ENCODE data around the gene POLE. TPM values are rescaled to one million over a fixed set of nuclear protein-coding genes. Genes with fewer than 3 reads are reported as not detected.

Gene POLE
- total RNA-seq, 4 donors from 2014 or later, result 17.8 to 42.4 (median 27.0) TPM

DNA sequence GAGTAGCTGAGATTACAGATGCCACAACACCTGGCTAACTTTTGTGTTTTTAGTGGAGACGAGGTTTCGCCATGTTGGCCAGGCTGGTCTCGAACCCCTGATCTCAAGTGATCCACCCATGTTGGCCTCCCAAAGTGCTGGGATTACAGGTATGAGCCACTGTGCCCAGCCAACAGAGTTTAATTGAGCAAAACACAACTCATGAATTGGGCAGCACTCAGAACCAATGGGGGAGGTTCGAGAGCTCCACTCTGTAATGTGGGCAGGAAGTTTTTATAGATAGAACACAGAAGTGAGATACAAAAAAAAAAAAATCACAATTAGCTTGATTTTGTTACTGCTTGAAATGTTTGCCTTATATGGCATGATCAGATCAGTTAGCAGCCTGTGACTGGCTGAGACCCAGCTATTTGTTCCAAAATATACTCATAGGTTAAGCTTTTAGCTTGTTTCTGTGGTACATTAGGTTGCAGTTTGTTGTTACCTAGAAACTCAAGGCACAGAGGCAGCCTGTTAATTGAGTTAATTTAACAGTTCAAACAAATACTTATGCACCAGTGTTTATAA is 69.9 kb downstream of the POLE start:
- no peak for DNase-seq
- H3K4me3 ChIP-seq, result peak overlapping the region in 1 of 4 donors; percentile 15
- intact Hi-C loops (cut with DNase I), result no loop called here
- no peaks in the 10 kb centered on the region for H3K36me3 ChIP-seq
- H3K4me1 ChIP-seq, result peaks cover 7 to 35% (median 11%) of the 10 kb centered on the region in 3 donors
- H3K27ac ChIP-seq, result no peak overlapping the region
- TF ChIP-seq POLR2A (IDR thresholded peaks at IDR 0.05), result no peak
- TF ChIP-seq, protein P1, sequence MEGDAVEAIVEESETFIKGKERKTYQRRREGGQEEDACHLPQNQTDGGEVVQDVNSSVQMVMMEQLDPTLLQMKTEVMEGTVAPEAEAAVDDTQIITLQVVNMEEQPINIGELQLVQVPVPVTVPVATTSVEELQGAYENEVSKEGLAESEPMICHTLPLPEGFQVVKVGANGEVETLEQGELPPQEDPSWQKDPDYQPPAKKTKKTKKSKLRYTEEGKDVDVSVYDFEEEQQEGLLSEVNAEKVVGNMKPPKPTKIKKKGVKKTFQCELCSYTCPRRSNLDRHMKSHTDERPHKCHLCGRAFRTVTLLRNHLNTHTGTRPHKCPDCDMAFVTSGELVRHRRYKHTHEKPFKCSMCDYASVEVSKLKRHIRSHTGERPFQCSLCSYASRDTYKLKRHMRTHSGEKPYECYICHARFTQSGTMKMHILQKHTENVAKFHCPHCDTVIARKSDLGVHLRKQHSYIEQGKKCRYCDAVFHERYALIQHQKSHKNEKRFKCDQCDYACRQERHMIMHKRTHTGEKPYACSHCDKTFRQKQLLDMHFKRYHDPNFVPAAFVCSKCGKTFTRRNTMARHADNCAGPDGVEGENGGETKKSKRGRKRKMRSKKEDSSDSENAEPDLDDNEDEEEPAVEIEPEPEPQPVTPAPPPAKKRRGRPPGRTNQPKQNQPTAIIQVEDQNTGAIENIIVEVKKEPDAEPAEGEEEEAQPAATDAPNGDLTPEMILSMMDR (IDR thresholded peaks at IDR 0.05), result no peak
- 92 to 94% methylated on average over 4 of the region's 4 CpGs for WGBS, 2 donors
- H3K27me3 ChIP-seq, result peaks cover 4 to 74% (median 28%) of the 10 kb centered on the region in 4 donors
- peaks cover 0 to 18% (median 17%) of the 10 kb centered on the region in 3 donors for H3K9me3 ChIP-seq

DNA sequence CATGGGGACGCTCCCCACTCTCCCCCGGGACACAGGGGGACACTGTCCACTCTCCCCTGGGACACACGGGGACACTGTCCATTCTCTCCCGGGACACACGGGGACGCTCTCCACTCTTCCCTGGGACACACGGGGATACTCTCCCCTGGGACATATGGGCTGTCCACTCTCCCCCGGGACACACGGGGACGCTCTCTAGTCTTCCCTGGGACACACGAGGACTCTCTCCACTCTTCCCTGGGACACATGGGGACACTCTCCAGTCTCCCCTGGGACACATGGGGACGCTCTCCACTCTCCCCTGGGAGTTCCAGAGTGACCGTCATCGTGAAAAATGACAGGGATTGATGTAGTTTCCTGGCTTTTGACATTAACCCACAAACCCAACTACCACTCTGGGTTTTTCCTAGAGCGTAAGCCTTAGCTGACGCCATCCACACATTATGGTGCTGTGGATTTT is 71.5 kb downstream of the POLE start:
- Histone ChIP-seq H3K9me3 (peaks cover 0 to 21% (median 18%) of the 10 kb centered on the region in 3 donors), H3K36me3 (no peaks in the 10 kb centered on the region), H3K27me3 (peaks cover 4 to 76% (median 28%) of the 10 kb centered on the region in 4 donors), H3K27ac (no peak overlapping the region), H3K4me3 (no peak overlapping the region), H3K4me1 (peaks cover 3 to 34% (median 8%) of the 10 kb centered on the region in 3 donors)
- WGBS, 2 donors, result 73 to 74% methylated on average over 6 to 16 of the region's 16 CpGs
- intact Hi-C loops (cut with DNase I), result no loop called here
- no peak for TF ChIP-seq POLR2A (IDR thresholded peaks at IDR 0.05)
- TF ChIP-seq, protein P1 (IDR thresholded peaks at IDR 0.05), result no peak
- no peak for DNase-seq

DNA sequence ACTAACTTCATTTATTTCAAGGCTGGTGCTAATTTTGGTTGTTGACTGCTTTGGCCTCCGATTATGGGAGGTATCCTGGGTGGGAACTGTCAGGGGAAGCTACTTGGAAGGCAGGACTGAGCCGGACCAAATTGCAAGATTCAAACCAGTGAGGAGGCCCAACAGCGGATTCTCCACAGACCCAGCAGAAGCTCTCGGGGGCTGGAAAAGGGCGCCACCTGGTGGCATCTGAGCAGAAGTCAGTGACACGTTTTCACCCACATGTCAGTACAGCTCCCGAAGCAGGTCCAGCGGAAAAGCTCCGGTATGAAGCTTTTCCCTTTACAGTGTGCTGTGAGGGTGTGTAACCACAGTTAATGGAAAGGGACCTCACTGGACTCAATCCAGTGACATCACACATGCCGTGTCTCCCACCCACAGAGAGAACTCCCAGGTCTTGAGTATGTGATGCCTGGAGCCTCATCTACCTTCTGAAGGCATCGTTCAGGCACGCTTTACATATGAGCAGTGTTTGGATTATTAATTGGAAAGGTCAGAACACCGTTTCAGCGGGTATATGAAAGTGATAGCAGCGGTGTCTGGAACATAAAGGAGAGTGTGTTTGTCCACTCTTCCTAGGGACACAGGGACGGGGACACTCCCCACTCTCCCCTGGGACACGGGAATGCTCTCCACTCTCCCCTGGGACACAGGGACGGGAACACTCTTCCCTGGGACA is 72.1 kb downstream of the POLE start:
- intact Hi-C loops (cut with DNase I), result loop anchor here (5.0 kb wide), 1 partner anchor 198 kb away; no protein-coding TSS in a partner anchor
- TF ChIP-seq, protein P1 (IDR thresholded peaks at IDR 0.05), result peak; percentile 82 to 91 (median 86)
- no peak for TF ChIP-seq POLR2A (IDR thresholded peaks at IDR 0.05)
- H3K9me3 ChIP-seq, result peaks cover 0 to 21% (median 18%) of the 10 kb centered on the region in 3 donors
- DNase-seq, result no peak
- 32% methylated on average over 15 of the region's 18 CpGs for WGBS, 2 donors
- H3K36me3 ChIP-seq, result no peaks in the 10 kb centered on the region
- H3K4me3 ChIP-seq, result no peak overlapping the region
- no peak overlapping the region for H3K27ac ChIP-seq
- H3K27me3 ChIP-seq, result peaks cover 4 to 76% (median 28%) of the 10 kb centered on the region in 4 donors
- peaks cover 8 to 40% (median 8%) of the 10 kb centered on the region in 3 donors for H3K4me1 ChIP-seq

DNA sequence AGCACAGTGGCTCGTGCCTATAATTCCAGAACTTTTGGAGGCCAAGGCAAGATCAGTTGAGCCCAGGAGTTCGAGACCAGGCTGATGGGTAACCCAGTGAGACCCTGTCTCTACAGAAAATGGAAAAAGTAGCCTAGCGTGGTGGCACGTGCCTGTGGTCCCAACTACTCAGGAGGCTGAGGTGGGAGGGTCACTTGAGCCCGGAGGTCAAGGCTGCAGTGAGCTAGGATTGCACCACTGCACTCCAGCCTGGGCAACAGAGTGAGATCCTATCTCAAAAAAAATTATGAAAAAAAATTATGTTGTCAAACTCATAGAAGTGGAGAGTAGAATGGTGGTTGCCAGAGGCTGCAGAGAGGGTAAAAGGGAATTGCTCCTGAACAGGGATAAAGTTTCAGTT is 73.1 kb downstream of the POLE start:
- H3K4me3 ChIP-seq, result no peak overlapping the region
- H3K27ac ChIP-seq, result no peak overlapping the region
- WGBS, 2 donors, result 76 to 91% methylated on average over 5 of the region's 5 CpGs
- no peaks in the 10 kb centered on the region for H3K36me3 ChIP-seq
- DNase-seq, result no peak
- no peak for TF ChIP-seq POLR2A (IDR thresholded peaks at IDR 0.05)
- TF ChIP-seq, protein P1 (IDR thresholded peaks at IDR 0.05), result no peak
- intact Hi-C loops (cut with DNase I), result loop anchor here (5.0 kb wide), 1 partner anchor 197 kb away; no protein-coding TSS in a partner anchor
- peaks cover 8 to 36% (median 9%) of the 10 kb centered on the region in 3 donors for H3K4me1 ChIP-seq
- peaks cover 0 to 21% (median 18%) of the 10 kb centered on the region in 3 donors for H3K9me3 ChIP-seq
- H3K27me3 ChIP-seq, result peaks cover 0 to 76% (median 23%) of the 10 kb centered on the region in 4 donors

DNA sequence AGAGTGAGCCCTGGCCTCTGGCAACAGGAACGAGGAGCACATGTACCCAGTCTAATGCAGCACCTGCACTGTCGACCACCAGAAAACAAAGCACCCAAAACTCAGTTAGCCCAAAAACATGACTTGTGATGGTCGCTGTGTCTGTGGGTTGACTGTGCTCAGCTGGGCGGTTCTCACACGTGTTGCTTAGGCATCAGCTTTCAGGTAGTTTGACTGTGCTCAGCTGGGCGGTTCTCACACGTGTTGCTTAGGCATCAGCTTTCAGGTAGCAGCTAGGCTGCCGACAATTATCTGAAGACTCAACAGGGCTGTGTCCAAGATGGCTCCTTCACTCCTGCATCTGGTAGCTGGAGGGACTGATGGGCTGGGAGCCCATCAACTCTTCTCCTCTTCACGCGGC is 75.5 kb downstream of the POLE start:
- H3K27ac ChIP-seq, result no peak overlapping the region
- 90 to 95% methylated on average over 2 to 8 of the region's 10 CpGs for WGBS, 2 donors
- no peak overlapping the region for H3K4me3 ChIP-seq
- H3K27me3 ChIP-seq, result peaks cover 0 to 74% (median 9%) of the 10 kb centered on the region in 4 donors
- H3K36me3 ChIP-seq, result no peaks in the 10 kb centered on the region
- intact Hi-C loops (cut with DNase I), result loop anchor here (5.0 kb wide), 1 partner anchor 194 kb away; no protein-coding TSS in a partner anchor
- peaks cover 0 to 10% (median 8%) of the 10 kb centered on the region in 3 donors for H3K9me3 ChIP-seq
- no peak for TF ChIP-seq POLR2A (IDR thresholded peaks at IDR 0.05)
- TF ChIP-seq, protein P1 (IDR thresholded peaks at IDR 0.05), result no peak
- peaks cover 0 to 20% (median 6%) of the 10 kb centered on the region in 3 donors for H3K4me1 ChIP-seq
- no peak for DNase-seq

Data from esophagus squamous epithelium (tissue), 5 donors.